GM19025 (cell line): ENCODE data around the gene CDK8.

ENCODE experiments used
- ATAC-seq: cut with Tn5 transposase; IDR thresholded peaks from one replicate; pipeline ENCODE4 v1.9.1; 2021; ENCODE audit warnings: mild to moderate bottlenecking, low read depth, moderate library complexity; ENCODE audit not compliant: unreplicated experiment

Gene CDK8

DNA sequence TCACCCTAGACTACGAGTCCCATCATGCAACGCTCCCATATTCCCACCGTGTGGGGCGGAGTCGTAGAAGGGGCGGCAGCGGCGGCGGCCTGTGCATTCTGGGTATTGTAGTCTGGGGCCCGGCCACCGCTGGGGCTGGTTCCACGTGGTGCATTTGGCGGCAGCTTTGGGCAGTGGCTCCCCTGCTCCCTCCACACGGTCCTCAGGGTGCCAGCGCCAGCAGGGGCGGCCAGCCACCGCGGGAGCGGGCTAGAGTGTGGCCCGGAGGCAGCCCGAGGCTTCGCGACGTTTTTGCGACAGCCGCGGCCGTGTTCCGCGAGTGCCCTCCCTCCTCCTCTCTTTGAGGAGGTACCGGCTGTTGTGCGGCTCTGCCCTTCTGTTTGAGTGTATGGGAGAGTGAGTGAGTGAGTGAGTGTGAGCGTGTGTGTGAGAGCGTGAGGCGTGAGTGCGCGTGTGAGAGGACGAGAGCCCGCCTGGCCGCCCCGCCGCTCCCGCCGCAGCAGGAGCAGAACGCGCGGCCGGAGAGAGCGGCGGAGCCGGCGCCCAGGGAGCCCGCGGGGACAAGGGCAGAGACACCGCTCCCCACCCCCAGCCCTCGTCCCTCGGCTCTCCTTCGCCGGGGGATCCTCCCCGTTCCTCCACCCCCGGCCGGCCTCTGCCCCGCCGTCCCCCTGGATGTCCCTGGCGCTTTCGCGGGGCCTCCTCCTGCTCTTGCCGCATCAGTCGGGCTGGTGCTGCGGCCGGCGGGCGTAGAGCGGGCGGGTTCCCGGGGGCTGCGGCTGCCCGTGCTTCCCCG lies at the start of gene CDK8:
CDK8 (plus strand) TSS at position 343 of the 796 bp plus-strand sequence. CDS start 513 bp downstream, outside the sequence.
- peak; percentile 76 for ATAC-seq

DNA sequence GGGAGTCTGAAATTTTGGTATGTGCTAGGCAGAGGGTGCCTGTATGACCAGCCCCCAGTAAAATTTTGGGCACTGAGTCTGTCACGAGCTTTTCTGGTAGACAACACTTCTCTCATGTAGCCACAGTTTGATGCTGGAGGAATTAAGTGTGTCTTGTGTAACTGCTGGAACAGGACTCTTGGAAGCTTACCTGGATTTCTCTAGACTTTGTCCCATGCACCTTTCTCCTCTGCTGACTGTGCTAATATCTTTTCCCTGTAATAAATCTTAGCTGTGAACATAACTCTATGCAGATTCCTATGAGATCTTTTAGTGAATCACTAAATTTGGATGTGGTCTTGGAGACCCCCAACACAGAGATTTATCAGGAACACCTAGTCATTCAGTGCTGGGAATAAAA lies 45.6 kb upstream of the CDK8 start:
- no peak for ATAC-seq

DNA sequence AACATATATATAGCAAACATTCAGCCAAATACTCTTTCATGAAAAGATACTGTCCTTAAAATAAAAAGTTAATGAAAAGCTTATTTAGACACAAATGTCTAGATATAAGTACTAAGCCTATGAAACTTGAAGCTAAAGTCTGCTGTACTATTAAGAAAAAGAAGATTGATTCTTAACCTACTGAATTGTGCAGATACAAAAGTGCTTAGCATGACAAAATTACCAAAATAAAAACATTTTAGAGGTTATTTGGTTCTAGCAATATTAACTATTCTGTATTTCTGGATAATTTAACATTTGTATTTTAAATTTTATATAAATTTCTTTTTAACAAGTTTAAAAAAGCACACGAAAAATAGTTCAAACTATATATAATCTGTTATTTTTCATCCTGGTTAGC lies 40.6 kb upstream of the CDK8 start:
- no peak for ATAC-seq

DNA sequence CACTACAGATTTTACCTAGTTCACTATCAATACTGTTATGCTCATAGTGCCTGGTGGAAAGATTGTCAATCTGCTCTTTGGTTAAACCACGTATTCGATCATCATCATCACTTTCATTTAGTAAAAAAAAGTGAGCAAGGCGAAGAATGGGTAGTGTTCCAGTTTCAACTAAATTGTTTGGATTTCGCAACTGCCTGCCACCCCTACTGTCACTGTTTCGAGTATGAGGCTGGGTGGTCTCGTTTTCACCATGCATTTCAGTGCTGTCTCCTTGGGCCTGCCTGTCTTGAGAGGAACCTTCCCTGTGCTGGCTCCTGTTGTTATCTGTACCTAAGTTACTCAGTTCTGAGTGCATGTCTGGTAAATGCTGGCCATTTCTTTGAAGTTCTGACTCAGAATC lies 39.9 kb upstream of the CDK8 start:
- no peak for ATAC-seq

DNA sequence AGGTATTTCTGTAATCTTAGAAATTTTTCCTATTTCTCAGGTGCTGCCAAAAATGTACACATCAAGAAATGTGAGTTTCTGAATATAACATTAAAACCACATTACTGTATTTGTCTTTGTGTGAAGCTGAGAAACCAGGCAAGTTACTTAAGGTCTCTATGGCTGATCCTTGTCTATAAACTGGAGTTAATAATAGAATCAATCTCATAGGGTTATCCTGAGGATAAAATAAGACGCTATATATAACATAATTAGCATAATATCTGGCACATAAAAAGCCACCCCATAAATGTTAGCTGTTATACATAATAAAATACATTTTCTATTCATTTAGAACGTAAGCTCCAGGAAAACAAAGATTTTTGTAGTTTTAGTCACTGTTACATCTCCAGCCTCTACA lies 37.9 kb upstream of the CDK8 start:
- no peak for ATAC-seq

DNA sequence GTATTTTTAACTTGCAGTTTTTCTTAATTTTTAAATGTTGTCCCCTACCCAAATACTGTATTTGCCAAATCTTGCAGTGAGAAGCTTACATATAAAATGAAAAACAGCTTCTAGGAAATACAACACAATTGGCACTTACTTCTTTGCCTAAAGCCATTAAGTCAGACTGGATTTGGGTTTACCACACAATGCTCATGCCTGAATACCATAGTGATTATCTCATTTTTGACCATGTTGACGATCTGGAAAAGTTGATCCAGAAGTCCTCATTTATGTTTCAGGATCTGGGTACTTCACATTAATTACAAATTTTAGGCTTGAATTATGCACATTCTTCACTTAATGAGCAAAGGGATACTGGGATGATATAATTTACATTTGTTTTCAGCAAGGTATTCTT lies 34.2 kb upstream of the CDK8 start:
- ATAC-seq, result no peak

DNA sequence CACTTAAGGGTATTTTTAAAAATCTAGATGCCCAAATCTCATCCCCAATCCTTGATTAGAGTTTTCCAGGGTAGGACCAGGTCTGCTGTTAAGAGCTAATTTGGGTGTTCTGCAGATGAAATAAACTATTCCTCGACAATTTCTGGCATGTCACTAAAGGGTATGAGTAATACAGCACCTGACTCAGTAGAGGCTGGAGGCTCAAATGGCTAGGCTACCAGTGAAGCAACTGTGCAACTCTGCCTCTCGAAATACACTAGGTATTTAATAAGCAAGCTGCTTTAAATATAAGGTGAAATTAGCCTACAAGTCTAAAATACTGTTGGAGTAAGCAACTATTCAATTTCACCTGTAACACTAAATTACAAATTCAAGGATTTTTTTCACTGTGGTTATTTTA lies 33.4 kb upstream of the CDK8 start:
- no peak for ATAC-seq

DNA sequence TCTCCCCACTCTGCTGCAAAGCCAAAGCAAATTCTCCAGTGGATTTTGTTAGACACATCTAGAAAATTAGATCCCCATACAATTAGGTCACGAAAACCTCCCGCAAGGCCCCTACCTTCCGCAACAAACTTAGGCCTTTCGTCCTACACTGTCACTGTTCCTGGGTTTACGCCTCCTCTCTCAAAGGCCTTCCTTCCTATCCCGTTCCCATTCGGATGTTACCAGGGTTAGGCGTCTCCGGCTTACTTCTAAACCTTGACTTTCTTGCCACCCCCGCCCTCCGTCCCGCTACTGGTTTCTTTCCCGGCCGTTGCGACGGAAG lies 32.6 kb upstream of the CDK8 start:
- peak; percentile 13 for ATAC-seq

DNA sequence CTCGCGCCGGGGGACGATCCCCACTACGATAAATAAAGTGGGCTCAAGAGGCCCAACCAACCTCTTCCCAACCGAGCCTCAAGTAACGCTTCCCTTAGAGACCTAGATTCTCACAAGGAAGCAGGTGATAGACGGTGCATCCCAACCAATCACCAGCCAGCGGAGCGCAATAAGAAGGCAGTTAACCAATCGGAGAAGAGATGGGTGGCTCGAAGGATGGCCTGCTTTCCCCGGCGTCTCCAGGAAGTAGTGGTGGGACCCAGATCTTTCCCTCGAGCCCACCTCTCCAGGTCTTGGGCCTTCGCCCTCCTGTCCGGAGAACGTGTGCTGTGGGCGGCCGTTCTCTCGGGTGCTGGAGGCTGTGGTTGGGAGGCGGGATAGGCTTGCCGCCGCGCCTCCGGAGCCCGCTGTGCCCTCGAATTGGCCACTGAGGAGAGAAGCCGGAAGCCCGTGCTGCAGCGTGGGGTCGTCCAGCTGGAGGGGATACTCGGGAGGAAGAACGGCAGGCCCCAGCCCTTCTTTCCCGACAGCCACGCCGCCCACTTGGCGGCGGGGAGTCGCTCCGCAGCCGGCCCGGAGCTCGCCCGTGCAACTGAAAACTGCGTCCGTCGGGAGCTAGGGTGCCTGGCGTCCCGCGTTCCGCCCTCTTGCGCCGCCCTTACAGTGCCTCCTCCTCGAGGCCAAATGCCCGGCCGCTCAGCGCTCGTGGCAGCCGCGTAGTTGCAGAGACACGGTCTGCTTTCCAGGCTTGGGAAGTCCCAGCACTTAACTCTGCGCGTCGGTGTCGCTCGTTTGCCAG lies 32.0 kb upstream of the CDK8 start, which contains the start of gene RNF6:
RNF6 (minus strand) TSS at position 594 of the 799 bp plus-strand sequence. CDS start 2,665 bp downstream, outside the sequence.
- ATAC-seq, result peak; percentile 94

DNA sequence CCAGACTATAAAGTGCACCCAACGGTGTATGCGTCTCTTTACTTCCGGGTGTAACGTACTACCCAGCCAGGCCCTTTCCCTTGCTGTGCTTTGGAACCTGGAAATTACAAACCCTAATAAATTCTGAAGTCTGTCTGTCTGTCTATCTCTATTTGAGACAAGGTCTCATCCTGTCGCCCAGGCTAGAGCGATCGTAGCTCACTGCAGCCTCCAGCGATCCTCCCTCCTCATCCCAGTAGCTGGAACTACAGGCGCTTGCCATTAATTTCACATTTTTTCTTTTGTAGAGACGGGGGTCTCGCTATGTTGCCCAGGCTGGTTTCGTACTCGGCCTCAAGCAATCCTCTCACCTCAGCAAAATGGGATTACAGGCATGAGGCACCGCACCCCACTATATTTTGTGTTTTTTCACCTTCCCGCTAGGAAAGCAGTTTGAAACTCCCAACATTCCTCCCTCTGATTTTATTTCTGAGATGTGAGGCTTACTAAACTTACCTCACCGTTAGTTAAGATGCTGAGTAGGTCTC lies 31.3 kb upstream of the CDK8 start:
- ATAC-seq, result peak; percentile 39

DNA sequence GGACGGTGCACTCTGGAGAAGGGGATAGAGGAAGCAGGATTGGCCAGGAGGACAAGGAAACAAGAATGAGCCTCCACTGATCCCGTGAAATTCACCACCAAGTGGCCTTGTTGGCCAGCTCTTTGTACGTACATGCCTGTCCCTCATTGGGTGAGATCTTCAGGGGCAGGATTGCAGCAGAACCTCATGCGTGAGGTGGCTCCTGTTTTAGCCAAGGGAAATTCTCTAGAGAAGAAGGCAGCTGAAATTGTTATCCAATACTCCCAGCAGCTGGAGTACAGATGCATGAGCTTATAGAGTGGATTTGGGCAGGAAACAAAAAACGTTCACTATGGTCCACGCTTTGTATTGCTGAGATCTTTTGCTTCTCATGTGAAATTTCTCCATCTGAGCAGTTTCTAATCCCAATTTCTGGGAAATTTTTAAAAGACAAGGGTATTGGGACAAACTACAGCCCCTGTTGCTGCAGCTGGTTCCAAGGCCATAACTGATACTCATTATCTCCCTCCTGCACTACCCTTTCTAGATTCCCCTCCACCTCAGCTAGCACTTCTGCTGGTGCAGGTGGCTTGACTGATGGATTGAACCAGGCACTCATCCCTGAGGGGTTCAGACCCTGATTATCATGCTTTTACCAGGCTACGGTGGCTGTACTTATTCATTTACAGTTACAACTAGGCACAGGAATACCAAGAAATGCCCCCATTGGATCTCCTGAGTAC lies 27.9 kb upstream of the CDK8 start:
- ATAC-seq, result no peak

DNA sequence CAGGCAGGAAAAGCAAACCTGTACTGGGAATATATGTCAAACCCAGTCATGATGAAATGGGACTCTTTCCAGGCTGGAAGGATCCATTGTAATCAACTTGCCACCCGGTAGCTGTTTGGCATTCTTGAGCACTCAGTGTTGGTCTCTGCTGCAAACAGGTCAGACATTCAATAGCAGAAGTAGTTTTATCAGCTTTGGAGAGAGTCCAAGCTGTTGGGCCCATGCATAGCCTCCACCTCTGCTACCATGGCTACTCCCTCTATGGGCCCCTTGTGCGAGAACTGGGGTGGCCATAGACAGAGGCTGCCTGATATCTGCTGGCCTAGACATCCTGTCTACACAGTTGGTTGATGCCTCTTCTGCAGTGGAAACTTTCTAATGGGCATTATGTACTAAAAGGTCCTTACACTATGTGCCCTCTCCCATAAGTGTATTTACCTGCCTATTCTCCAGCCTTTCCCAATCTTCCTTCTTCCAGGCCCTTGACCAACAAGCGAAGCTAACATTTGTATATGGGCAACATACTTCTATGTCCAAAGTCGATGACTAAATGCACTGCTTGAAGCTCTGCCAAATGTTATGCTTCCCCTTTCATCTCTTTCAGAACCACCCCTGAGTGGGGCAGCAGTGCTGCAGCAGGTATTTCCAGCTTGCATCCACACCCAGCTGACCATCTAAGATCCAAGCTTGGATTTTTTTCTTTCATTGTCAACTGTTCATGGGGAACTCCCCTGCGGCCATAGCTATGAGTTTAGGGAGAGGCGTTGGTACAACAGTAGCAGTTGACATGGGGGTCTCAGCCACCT lies 26.6 kb upstream of the CDK8 start:
- ATAC-seq, result no peak

DNA sequence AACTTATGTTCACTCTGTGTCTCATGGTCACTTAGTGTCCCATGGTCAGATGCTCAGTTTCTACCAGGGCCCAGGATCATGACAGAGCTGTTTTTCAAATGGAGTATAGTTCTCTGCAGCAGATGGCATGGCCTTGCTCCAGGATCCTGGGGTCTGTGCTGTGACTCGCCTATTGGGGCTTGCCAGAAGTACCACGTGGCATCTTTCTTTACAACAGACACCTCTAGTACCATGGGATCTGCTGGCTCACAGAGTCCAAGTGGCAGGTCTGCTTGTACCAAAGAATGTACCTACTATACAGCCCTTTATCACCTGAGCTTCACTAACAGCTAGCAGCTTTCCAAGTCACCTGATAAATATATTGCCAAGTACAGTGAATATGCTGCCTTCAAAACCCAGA lies 25.8 kb upstream of the CDK8 start:
- ATAC-seq, result no peak

DNA sequence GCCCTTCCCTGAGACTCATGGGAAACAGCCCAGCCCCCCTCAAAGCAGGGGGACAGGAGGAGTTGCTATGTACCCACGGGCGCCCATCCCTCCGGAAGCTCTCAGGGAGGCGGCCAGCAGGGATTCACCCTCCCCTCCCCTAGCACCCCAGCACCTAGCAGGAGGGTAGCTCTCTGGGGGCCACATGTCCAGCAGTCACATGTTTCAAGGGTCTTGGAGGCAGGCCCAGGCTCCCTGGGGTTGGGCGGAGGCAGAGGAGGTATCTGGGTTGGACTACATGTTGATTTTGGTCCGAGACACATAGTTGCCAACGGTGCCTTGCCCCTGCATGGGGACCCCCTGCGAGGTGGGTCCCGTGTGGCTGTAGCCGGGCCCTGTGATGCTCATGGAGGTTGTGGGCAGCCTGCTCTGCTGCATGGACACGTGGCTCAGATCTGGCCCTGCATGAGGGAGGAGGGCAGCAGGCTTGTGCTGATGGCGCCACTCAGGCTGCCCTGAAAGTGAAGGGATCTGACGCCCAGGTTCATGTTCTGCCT lies 24.8 kb upstream of the CDK8 start:
- ATAC-seq, result no peak

DNA sequence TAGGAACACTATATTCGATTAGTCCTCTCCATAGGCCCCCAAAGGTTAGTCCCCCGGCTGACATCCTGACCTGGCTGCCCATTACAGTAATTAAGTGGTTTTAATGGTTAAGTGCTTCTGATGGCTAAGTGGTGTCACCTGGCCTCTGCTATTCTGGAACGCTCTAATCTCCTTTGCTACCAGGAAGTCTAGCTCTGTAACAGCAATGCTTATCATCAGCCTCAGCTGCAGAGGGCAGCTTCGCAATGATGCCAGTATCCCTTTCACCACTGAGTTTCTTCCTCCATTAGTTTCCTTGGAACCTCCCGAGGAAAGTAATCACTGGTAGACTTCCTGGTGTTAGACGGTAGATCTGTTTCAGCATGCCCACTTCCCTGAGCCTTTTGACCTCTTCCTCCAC lies 23.2 kb upstream of the CDK8 start:
- ATAC-seq, result no peak

DNA sequence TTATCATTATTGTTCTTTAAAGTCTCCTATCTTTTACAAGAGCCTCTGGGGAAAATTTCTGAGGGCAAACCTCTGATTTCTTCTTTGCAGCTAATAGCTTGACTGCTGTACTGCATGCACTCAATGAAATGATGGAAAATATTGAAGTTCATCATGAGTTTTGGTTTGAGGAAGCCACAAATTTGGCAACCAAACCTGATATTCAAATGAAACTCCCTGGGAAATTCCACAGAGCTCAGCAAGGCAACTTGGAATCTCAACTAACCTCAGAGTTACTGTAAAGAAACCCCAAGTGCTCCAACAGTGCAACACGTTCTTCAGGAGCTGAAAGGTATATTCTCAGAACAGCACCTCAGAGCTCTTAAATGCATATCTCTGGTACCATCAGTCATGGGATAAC lies 17.6 kb upstream of the CDK8 start:
- ATAC-seq, result no peak

DNA sequence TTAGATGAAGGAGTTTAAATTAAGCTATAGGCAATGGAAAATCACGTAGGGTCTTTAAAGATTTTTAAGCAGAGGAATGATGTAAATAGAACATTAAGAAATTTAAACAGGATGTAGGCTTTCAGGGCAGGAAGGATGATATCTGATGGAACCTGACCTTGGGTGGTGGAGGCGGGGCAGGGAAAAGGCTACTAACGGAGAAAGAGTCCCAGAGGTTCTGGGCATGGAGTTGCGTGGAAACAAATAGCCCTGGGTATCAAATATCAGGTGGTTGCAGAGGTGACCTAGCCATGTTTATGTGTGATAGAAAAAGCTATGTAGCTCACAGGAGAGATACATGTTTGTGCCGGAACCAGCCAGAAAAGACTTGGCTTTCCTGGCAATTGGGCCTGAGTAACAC lies 7.8 kb upstream of the CDK8 start:
- no peak for ATAC-seq

DNA sequence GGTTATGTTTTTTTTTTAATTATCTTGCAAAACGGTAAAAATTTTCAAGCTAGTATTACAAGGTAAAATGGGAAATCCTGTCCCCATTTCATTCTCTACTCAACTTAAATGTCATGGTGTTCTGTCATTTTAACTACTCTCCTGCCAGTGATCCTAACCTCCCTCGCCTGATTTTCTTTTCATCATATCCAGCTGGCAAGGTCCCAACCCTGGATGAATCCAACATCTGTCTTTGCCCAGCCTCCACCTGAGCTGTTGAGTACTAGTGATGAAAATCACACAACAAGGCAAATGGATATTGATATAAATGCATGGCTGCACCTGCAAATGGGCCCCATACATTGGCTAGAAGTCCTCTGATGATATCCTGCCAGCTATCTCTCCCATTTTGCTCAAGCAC lies 6.9 kb upstream of the CDK8 start:
- ATAC-seq, result no peak

DNA sequence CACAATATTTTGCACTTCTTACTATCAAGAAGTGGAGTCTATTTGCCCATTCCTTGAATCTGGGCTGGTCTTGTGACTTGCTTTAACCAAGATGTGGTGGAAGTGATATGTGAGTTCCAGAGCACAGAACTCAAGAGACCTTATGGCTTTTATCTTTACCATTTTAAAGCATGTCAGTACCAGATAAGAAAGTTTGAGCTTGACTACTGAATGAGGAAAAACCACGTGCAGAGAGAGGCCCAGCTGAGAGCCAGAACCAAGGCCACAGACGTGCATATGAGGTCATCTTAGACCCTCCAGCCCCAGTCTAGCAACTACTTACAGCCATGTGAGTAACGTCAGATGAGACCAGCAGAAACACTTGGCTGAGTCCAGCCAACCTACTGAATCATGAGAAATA lies 6.3 kb upstream of the CDK8 start:
- ATAC-seq, result no peak

DNA sequence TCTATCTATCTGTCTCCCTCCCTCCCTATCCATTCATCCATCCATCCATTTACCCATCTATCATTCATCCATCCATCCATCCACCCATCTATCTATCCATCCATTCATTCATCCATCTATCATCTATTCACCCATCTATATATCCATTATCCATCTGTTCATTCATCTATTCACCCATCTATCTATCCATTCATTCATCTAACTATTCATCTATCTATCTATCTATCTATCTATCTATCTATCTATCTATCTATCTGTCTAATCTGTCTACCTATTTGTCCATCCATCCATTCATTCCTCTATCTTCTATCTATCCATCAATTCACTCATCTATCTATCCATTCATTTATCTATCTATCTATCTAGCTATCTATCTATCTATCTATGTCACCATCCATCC lies 4.4 kb upstream of the CDK8 start:
- ATAC-seq, result no peak
